ENCODE results near the gene RNF227.
"Not testable (repeated sequence)": the region's sequence is repeated elsewhere in the genome, so short reads cannot be mapped to it uniquely, and the experiment has no call there.

- TF ChIP-seq CTCF (conservative IDR thresholded peaks at IDR 0.05; ENCODE audit: low read depth in 2 of 2); CREB1 (CRISPR knock-in tag; IDR thresholded peaks at IDR 0.05; ENCODE audit: low read depth); NANOG (IDR thresholded peaks at IDR 0.05; ENCODE audit: borderline replicate concordance); EZH2 (IDR thresholded peaks at IDR 0.05; ENCODE audit: low read depth, unreplicated experiment); ZNF114 (CRISPR knock-in tag; IDR thresholded peaks at IDR 0.05); POLR2AphosphoS5 (IDR thresholded peaks at IDR 0.05; ENCODE audit: low read depth); JUNB (IDR thresholded peaks at IDR 0.05; ENCODE audit: unreplicated experiment); EZH2phosphoT487 (IDR thresholded peaks at IDR 0.05; ENCODE audit: unreplicated experiment); ETS1 (IDR thresholded peaks at IDR 0.05): not testable (repeated sequence)
- TF ChIP-seq, protein P1, sequence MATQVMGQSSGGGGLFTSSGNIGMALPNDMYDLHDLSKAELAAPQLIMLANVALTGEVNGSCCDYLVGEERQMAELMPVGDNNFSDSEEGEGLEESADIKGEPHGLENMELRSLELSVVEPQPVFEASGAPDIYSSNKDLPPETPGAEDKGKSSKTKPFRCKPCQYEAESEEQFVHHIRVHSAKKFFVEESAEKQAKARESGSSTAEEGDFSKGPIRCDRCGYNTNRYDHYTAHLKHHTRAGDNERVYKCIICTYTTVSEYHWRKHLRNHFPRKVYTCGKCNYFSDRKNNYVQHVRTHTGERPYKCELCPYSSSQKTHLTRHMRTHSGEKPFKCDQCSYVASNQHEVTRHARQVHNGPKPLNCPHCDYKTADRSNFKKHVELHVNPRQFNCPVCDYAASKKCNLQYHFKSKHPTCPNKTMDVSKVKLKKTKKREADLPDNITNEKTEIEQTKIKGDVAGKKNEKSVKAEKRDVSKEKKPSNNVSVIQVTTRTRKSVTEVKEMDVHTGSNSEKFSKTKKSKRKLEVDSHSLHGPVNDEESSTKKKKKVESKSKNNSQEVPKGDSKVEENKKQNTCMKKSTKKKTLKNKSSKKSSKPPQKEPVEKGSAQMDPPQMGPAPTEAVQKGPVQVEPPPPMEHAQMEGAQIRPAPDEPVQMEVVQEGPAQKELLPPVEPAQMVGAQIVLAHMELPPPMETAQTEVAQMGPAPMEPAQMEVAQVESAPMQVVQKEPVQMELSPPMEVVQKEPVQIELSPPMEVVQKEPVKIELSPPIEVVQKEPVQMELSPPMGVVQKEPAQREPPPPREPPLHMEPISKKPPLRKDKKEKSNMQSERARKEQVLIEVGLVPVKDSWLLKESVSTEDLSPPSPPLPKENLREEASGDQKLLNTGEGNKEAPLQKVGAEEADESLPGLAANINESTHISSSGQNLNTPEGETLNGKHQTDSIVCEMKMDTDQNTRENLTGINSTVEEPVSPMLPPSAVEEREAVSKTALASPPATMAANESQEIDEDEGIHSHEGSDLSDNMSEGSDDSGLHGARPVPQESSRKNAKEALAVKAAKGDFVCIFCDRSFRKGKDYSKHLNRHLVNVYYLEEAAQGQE (IDR thresholded peaks at IDR 0.05; ENCODE audit: unreplicated experiment): not testable (repeated sequence)
Observed at GRCh38 chr17:7953266-7953665, 37.2 kb upstream of the RNF227 start.

Data from GM23338 (cell line).